ENCODE results near the gene SRR.

DNA sequence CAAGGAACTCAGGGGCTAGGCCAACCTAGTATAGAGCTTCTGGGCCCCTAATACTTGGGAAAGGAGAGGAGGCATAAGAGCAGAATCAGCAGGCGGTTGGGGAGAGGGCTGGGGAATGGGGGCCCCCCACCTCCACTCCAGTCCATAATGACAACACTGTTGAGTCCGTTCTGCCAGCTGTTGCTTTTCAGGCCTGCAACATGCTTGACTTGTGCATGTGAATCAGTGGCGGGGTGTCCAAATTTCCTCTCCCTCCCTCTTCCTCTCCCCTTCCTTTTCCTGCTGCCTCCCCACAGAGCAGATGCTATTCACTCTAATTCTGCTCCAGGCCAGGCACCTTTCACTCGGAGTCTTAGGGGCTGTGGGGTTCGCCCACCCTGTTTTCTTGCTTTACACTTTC is 65.3 kb downstream of the SRR start:
- TF ChIP-seq, protein P1, sequence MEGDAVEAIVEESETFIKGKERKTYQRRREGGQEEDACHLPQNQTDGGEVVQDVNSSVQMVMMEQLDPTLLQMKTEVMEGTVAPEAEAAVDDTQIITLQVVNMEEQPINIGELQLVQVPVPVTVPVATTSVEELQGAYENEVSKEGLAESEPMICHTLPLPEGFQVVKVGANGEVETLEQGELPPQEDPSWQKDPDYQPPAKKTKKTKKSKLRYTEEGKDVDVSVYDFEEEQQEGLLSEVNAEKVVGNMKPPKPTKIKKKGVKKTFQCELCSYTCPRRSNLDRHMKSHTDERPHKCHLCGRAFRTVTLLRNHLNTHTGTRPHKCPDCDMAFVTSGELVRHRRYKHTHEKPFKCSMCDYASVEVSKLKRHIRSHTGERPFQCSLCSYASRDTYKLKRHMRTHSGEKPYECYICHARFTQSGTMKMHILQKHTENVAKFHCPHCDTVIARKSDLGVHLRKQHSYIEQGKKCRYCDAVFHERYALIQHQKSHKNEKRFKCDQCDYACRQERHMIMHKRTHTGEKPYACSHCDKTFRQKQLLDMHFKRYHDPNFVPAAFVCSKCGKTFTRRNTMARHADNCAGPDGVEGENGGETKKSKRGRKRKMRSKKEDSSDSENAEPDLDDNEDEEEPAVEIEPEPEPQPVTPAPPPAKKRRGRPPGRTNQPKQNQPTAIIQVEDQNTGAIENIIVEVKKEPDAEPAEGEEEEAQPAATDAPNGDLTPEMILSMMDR (IDR thresholded peaks at IDR 0.05; ENCODE audit: poor library complexity, severe bottlenecking) = no peak
- no peak for TF ChIP-seq POLR2AphosphoS5 (IDR thresholded peaks at IDR 0.05)
- no peak for TF ChIP-seq EZH2 (IDR thresholded peaks at IDR 0.05; ENCODE audit: borderline replicate concordance, insufficient read depth, low read length, poor library complexity, severe bottlenecking)
